PFSK-1 (cell line): ENCODE results near the gene MAPK4.

Source experiments
- FOXP2 ChIP-seq: optimal IDR thresholded peaks from 2 replicates; pipeline ENCODE3; 2011; ENCODE audit warnings: borderline replicate concordance, control low read depth, inconsistent platforms; ENCODE audit not compliant: insufficient read depth; ENCODE audit errors: extremely low read length, extremely low read depth
- POLR2AphosphoS5 ChIP-seq: IDR thresholded peaks from 2 replicates; pipeline ENCODE4 v1.6.1; 2012; ENCODE audit warnings: low read depth, mild to moderate bottlenecking, control low read depth, low read length, moderate library complexity
- REST ChIP-seq, 2 experiments: IDR thresholded peaks; 2 replicates each; pipeline versions ENCODE4 v1.6.1 to v1.8.0; 2011 to 2012; ENCODE audit warnings: low read depth in 2 of 2, low read length in 2 of 2, control low read depth in 1 of 2, inconsistent platforms in 1 of 2, mild to moderate bottlenecking in 1 of 2, moderate library complexity in 1 of 2; ENCODE audit not compliant: insufficient read depth in 1 of 2
- SIN3A ChIP-seq: IDR thresholded peaks from 2 replicates; pipeline ENCODE4 v1.6.1; 2012; ENCODE audit warnings: mild to moderate bottlenecking, low read length, moderate library complexity, borderline replicate concordance; ENCODE audit not compliant: insufficient read depth
- TAF1 ChIP-seq: IDR thresholded peaks from 2 replicates; pipeline ENCODE4 v1.6.1; 2012; ENCODE audit warnings: low read length, control low read depth, borderline replicate concordance; ENCODE audit not compliant: insufficient read depth

The MAPK4 gene

GRCh38 chr18:50776383-50776782 lies 216.5 kb downstream of the MAPK4 start:
- TF ChIP-seq REST (IDR thresholded peaks at IDR 0.05; ENCODE audit: insufficient read depth in 1 of 2, low read depth in 2 of 2, low read length in 2 of 2) (no peak), TAF1 (no peak), FOXP2 (no peak), SIN3A (no peak), POLR2AphosphoS5 (no peak)
